Prostate gland (tissue), 2 donors: Measurements from ENCODE around the gene PPP1R12B.

ENCODE experiments used
- POLR2A ChIP-seq: fragments of 450-650 bp; IDR thresholded peaks from one replicate; pipeline ENCODE4 v1.6.1; 2016; ENCODE audit warnings: antibody characterized with exemption, mild to moderate bottlenecking
- POLR2AphosphoS5 ChIP-seq: sonication (generic); formaldehyde crosslinking; IDR thresholded peaks from one replicate; pipeline ENCODE4 v1.6.1; 2017; ENCODE audit warnings: antibody characterized with exemption
- TF ChIP-seq, protein P1 (sequence below), 4 experiments: fragments of 200-600 bp in 2 of 4; fragments of 450-650 bp in 2 of 4; sonication (generic) in 2 of 4; IDR thresholded peaks; 1 replicate in 3 of 4; 2 replicates in 1 of 4; pipeline ENCODE4 v1.5.1; 2016 to 2019; ENCODE audit warnings: antibody characterized with exemption in 4 of 4, mild to moderate bottlenecking in 2 of 4, moderate library complexity in 2 of 4

DNA sequence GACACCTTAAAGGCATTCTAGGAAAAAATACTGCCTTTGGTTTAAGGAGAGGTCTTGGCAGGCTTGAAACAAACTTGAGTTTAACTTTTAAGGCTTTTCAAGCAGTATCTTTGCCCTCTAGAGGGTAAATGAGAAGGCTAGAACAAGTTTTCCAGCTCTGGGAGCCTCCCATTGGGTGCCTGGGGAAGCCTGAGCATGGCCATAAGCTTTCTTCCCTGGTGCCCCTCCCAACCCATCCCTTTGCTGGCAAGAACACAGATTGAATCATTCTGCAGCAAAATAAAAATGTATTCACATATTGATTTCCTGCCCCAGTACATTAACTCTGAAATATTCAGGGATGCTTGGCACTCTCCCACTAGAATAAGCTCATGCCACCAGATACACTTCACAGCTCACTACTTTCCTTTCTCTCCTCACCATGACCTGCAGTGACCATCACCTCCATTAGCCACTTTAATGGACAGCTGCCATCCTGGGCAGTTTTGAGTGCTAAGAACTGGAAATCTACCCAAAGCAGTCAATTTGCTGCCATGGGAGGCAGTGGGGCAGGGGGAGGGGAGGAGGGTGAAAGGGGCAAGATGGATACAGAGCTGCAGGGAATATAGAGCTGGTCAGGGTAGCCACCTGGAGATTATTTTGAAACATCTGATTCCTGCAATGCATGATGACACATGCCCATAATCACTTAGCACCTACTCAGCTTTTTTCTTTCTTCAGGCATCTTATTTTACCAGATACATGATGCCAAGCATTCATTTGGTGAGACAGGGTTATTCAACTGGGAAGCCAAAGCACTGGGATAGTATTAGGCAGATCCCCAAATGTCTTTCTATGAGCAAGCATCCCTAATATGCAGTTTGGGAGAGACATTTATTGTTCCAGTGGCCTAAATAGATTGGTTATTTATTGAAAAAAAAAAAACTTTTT, 221.2 kb downstream of the PPP1R12B start:
- TF ChIP-seq, protein P1, sequence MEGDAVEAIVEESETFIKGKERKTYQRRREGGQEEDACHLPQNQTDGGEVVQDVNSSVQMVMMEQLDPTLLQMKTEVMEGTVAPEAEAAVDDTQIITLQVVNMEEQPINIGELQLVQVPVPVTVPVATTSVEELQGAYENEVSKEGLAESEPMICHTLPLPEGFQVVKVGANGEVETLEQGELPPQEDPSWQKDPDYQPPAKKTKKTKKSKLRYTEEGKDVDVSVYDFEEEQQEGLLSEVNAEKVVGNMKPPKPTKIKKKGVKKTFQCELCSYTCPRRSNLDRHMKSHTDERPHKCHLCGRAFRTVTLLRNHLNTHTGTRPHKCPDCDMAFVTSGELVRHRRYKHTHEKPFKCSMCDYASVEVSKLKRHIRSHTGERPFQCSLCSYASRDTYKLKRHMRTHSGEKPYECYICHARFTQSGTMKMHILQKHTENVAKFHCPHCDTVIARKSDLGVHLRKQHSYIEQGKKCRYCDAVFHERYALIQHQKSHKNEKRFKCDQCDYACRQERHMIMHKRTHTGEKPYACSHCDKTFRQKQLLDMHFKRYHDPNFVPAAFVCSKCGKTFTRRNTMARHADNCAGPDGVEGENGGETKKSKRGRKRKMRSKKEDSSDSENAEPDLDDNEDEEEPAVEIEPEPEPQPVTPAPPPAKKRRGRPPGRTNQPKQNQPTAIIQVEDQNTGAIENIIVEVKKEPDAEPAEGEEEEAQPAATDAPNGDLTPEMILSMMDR (IDR thresholded peaks at IDR 0.05) = no peak
- TF ChIP-seq POLR2A (no peak), POLR2AphosphoS5 (no peak)
